ENCODE measurements around the gene ARL15.

ARL15 gene

GRCh38 chr5:54302267-54302687 lies 8.1 kb downstream of the ARL15 start:
- H4K91ac ChIP-seq (ENCODE audit: low read depth, low read length): no peak overlapping the region
- DNase-seq: peak in 1 of 2 donors; percentile 33
- no peak overlapping the region for H2AFZ ChIP-seq (ENCODE audit: insufficient read depth, low read length, poor library complexity)
- no peaks in the 10 kb centered on the region for H3K4me1 ChIP-seq (ENCODE audit: control insufficient read depth in 1 of 2, insufficient read depth in 2 of 2, low read length in 2 of 2)
- no peak overlapping the region for H3K4me2 ChIP-seq (ENCODE audit: low read length)
- WGBS (ENCODE audit: extremely low coverage, insufficient coverage, insufficient read length): no CpG with 5 or more reads among the region's 5 CpGs
- peaks cover 5% of the 10 kb centered on the region for H3K79me2 ChIP-seq (ENCODE audit: control insufficient read depth, insufficient read depth, low read length, poor library complexity)
- no peaks in the 10 kb centered on the region for H3K9me3 ChIP-seq (ENCODE audit: insufficient read depth, low read depth, low read length)
- no peaks in the 10 kb centered on the region for H3K27me3 ChIP-seq (ENCODE audit: insufficient read depth, low read length)
- H3K23ac ChIP-seq (ENCODE audit: low read length): no peak overlapping the region
- H2BK12ac ChIP-seq (ENCODE audit: low read length): no peak overlapping the region
- no peak overlapping the region for H3K9ac ChIP-seq (ENCODE audit: low read length)
- no peak overlapping the region for H3K18ac ChIP-seq (ENCODE audit: low read length)
- H2BK120ac ChIP-seq (ENCODE audit: insufficient read depth, low read length, poor library complexity): no peak overlapping the region
- H3K79me1 ChIP-seq (ENCODE audit: low read length): no peaks in the 10 kb centered on the region
- H2AK5ac ChIP-seq (ENCODE audit: low read length): no peak overlapping the region
- no peaks in the 10 kb centered on the region for H3K36me3 ChIP-seq (ENCODE audit: control insufficient read depth in 1 of 2, insufficient read depth in 2 of 2, low read length in 2 of 2)
- no peak overlapping the region for H4K8ac ChIP-seq (ENCODE audit: low read depth, low read length)
- H3K27ac ChIP-seq (ENCODE audit: low read depth, low read length): no peak overlapping the region
- H4K12ac ChIP-seq (ENCODE audit: low read depth, low read length): no peak overlapping the region
- no peak overlapping the region for H3K4me3 ChIP-seq (ENCODE audit: low read depth, low read length)
- no peak overlapping the region for H3K4ac ChIP-seq (ENCODE audit: low read depth, low read length)
- no peak overlapping the region for H2BK5ac ChIP-seq (ENCODE audit: low read depth, low read length, poor library complexity)
- H3K14ac ChIP-seq (ENCODE audit: low read length): no peak overlapping the region

DNA sequence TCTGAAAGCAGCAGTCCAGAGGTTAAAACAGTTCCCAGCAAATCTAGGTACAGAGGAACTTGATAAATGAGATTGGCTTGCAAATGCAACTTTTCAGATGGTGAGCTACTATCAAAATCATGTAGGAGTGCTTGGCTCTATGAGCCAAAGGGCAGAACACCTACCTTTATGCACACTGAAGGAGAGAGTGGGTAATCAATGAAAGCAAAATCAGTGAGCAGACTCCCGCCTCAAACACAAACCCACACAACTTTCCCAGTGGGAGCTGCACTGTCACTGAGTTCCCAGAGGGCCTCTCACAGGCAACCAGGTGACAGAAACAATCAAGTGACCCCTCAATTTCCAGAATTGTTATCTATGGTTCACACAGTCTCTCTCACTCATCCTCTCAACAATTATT lies 8.5 kb downstream of the ARL15 start:
- no peak overlapping the region for H2BK120ac ChIP-seq (ENCODE audit: insufficient read depth, low read length, poor library complexity)
- no peak overlapping the region for H2AK5ac ChIP-seq (ENCODE audit: low read length)
- H3K27me3 ChIP-seq (ENCODE audit: insufficient read depth, low read length): no peaks in the 10 kb centered on the region
- no CpG with 5 or more reads among the region's 1 CpG for WGBS (ENCODE audit: extremely low coverage, insufficient coverage, insufficient read length)
- no peak overlapping the region for H4K91ac ChIP-seq (ENCODE audit: low read depth, low read length)
- no peak overlapping the region for H3K14ac ChIP-seq (ENCODE audit: low read length)
- H3K4ac ChIP-seq (ENCODE audit: low read depth, low read length): peak overlapping the region; percentile 31
- H3K18ac ChIP-seq (ENCODE audit: low read length): no peak overlapping the region
- H2BK12ac ChIP-seq (ENCODE audit: low read length): no peak overlapping the region
- no peaks in the 10 kb centered on the region for H3K4me1 ChIP-seq (ENCODE audit: control insufficient read depth in 1 of 2, insufficient read depth in 2 of 2, low read length in 2 of 2)
- H3K79me1 ChIP-seq (ENCODE audit: low read length): no peaks in the 10 kb centered on the region
- H3K79me2 ChIP-seq (ENCODE audit: control insufficient read depth, insufficient read depth, low read length, poor library complexity): peaks cover 6% of the 10 kb centered on the region
- no peak for DNase-seq
- H3K4me3 ChIP-seq (ENCODE audit: low read depth, low read length): no peak overlapping the region
- no peak overlapping the region for H4K12ac ChIP-seq (ENCODE audit: low read depth, low read length)
- H3K4me2 ChIP-seq (ENCODE audit: low read length): no peak overlapping the region
- H3K36me3 ChIP-seq (ENCODE audit: control insufficient read depth in 1 of 2, insufficient read depth in 2 of 2, low read length in 2 of 2): no peaks in the 10 kb centered on the region
- no peak overlapping the region for H4K8ac ChIP-seq (ENCODE audit: low read depth, low read length)
- no peak overlapping the region for H3K27ac ChIP-seq (ENCODE audit: low read depth, low read length)
- H2AFZ ChIP-seq (ENCODE audit: insufficient read depth, low read length, poor library complexity): no peak overlapping the region
- no peak overlapping the region for H3K23ac ChIP-seq (ENCODE audit: low read length)
- H3K9ac ChIP-seq (ENCODE audit: low read length): no peak overlapping the region
- no peak overlapping the region for H2BK5ac ChIP-seq (ENCODE audit: low read depth, low read length, poor library complexity)
- no peaks in the 10 kb centered on the region for H3K9me3 ChIP-seq (ENCODE audit: insufficient read depth, low read depth, low read length)

DNA sequence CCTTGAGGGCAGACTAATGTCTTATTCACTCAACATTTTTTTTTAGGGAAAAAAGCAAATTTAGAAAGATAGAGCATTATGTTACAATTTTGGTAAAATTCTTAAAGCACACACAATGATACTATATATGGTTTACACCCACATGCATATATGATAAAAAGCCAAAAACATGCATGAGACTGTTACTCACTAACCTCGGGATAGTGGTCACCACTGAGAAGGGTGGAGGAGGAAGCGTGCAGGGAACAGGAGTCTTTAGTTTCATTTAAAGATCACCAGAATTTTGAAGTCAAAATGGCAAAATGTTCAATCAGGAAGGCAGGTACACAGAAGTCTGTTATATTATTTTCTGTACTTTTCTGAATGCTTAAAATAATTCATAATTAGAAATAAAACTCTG lies 9.2 kb downstream of the ARL15 start:
- no peak overlapping the region for H4K12ac ChIP-seq (ENCODE audit: low read depth, low read length)
- H3K27ac ChIP-seq (ENCODE audit: low read depth, low read length): no peak overlapping the region
- no peak overlapping the region for H3K4ac ChIP-seq (ENCODE audit: low read depth, low read length)
- H3K23ac ChIP-seq (ENCODE audit: low read length): no peak overlapping the region
- no peak overlapping the region for H2BK120ac ChIP-seq (ENCODE audit: insufficient read depth, low read length, poor library complexity)
- H3K18ac ChIP-seq (ENCODE audit: low read length): no peak overlapping the region
- no peak overlapping the region for H2BK12ac ChIP-seq (ENCODE audit: low read length)
- H3K9ac ChIP-seq (ENCODE audit: low read length): no peak overlapping the region
- peak in 1 of 2 donors; percentile 16 for DNase-seq
- H4K8ac ChIP-seq (ENCODE audit: low read depth, low read length): no peak overlapping the region
- no peak overlapping the region for H4K91ac ChIP-seq (ENCODE audit: low read depth, low read length)
- H3K79me2 ChIP-seq (ENCODE audit: control insufficient read depth, insufficient read depth, low read length, poor library complexity): peaks cover 6% of the 10 kb centered on the region
- no peak overlapping the region for H2BK5ac ChIP-seq (ENCODE audit: low read depth, low read length, poor library complexity)
- H3K79me1 ChIP-seq (ENCODE audit: low read length): no peaks in the 10 kb centered on the region
- H2AFZ ChIP-seq (ENCODE audit: insufficient read depth, low read length, poor library complexity): no peak overlapping the region
- no CpG with 5 or more reads among the region's 2 CpGs for WGBS (ENCODE audit: extremely low coverage, insufficient coverage, insufficient read length)
- no peaks in the 10 kb centered on the region for H3K36me3 ChIP-seq (ENCODE audit: control insufficient read depth in 1 of 2, insufficient read depth in 2 of 2, low read length in 2 of 2)
- H3K9me3 ChIP-seq (ENCODE audit: insufficient read depth, low read depth, low read length): no peaks in the 10 kb centered on the region
- H3K27me3 ChIP-seq (ENCODE audit: insufficient read depth, low read length): no peaks in the 10 kb centered on the region
- no peak overlapping the region for H2AK5ac ChIP-seq (ENCODE audit: low read length)
- no peak overlapping the region for H3K14ac ChIP-seq (ENCODE audit: low read length)
- no peak overlapping the region for H3K4me3 ChIP-seq (ENCODE audit: low read depth, low read length)
- H3K4me2 ChIP-seq (ENCODE audit: low read length): no peak overlapping the region
- no peaks in the 10 kb centered on the region for H3K4me1 ChIP-seq (ENCODE audit: control insufficient read depth in 1 of 2, insufficient read depth in 2 of 2, low read length in 2 of 2)

DNA sequence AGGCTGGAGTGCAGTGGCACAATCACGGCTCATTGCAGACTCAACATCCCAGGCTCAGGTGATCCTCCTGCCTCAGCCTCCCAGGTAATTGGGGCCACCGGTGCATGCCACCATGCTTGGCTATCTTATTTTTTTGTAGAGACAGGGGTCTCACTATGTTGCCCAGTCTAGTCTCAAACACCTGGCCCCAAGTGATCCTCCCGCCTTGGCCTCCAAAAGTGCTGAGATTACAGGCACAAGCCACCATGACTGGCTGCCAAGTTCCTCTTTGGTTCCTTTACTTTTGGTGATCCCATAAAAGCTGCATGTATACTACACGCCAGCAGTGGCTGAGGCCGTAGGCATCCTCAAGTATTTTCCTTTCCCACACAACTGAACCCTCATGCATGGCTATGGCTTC lies 11.4 kb downstream of the ARL15 start:
- no peaks in the 10 kb centered on the region for H3K9me3 ChIP-seq (ENCODE audit: insufficient read depth, low read depth, low read length)
- DNase-seq: no peak
- no CpG with 5 or more reads among the region's 5 CpGs for WGBS (ENCODE audit: extremely low coverage, insufficient coverage, insufficient read length)

More for the DNA sequence above, 11.4 kb downstream of the ARL15 start:
- no peak overlapping the region for H3K27ac ChIP-seq (ENCODE audit: low read depth, low read length)
- no peak overlapping the region for H4K91ac ChIP-seq (ENCODE audit: low read depth, low read length)
- no peaks in the 10 kb centered on the region for H3K79me1 ChIP-seq (ENCODE audit: low read length)
- no peak overlapping the region for H2BK12ac ChIP-seq (ENCODE audit: low read length)
- H4K12ac ChIP-seq (ENCODE audit: low read depth, low read length): no peak overlapping the region
- H4K8ac ChIP-seq (ENCODE audit: low read depth, low read length): no peak overlapping the region
- H2BK120ac ChIP-seq (ENCODE audit: insufficient read depth, low read length, poor library complexity): no peak overlapping the region
- H3K79me2 ChIP-seq (ENCODE audit: control insufficient read depth, insufficient read depth, low read length, poor library complexity): peaks cover 6% of the 10 kb centered on the region
- no peaks in the 10 kb centered on the region for H3K27me3 ChIP-seq (ENCODE audit: insufficient read depth, low read length)
- H3K4me2 ChIP-seq (ENCODE audit: low read length): no peak overlapping the region
- H3K18ac ChIP-seq (ENCODE audit: low read length): no peak overlapping the region
- no peak overlapping the region for H3K14ac ChIP-seq (ENCODE audit: low read length)
- no peak overlapping the region for H3K9ac ChIP-seq (ENCODE audit: low read length)
- H3K4me1 ChIP-seq (ENCODE audit: control insufficient read depth in 1 of 2, insufficient read depth in 2 of 2, low read length in 2 of 2): peaks cover 2 to 4% of the 10 kb centered on the region in 2 experiments
- no peak overlapping the region for H3K23ac ChIP-seq (ENCODE audit: low read length)
- no peak overlapping the region for H2AK5ac ChIP-seq (ENCODE audit: low read length)
- H3K4me3 ChIP-seq (ENCODE audit: low read depth, low read length): no peak overlapping the region
- no peaks in the 10 kb centered on the region for H3K36me3 ChIP-seq (ENCODE audit: control insufficient read depth in 1 of 2, insufficient read depth in 2 of 2, low read length in 2 of 2)
- H3K4ac ChIP-seq (ENCODE audit: low read depth, low read length): peak overlapping the region; percentile 24
- no peak overlapping the region for H2AFZ ChIP-seq (ENCODE audit: insufficient read depth, low read length, poor library complexity)
- H2BK5ac ChIP-seq (ENCODE audit: low read depth, low read length, poor library complexity): no peak overlapping the region

Measured in trophoblast cell (in vitro differentiated cells and primary cell).